GM12878 (cell line): ENCODE results near the gene DLEC1. TPM values are rescaled to one million over a fixed set of nuclear protein-coding genes. Genes with fewer than 3 reads are reported as not detected.

Source experiments
- ATAC-seq: fragments of 200-7000 bp; cut with Tn5 transposase; 3 replicates; pipeline ENCODE4 v1.9.1; 2020; ENCODE audit warnings: mild to moderate bottlenecking, moderate library complexity
- BruUV-seq: library from RNA; stranded (reverse); fragments of 400-500 nt; replicated peaks from 2 replicates; lab custom pipeline; 2021; lab: Mats Ljungman, UMichigan
- CTCF ChIA-PET: fragments of 300-600 bp; sonication (Branson Sonifier 250); formaldehyde crosslinking; extraction: SDS; loops from one replicate; lab custom pipeline; 2021; ENCODE audit warnings: inconsistent platforms; lab: Yijun Ruan, JAX
- POLR2A ChIA-PET: fragments of 350-600 bp; formaldehyde crosslinking; extraction: SDS; loops from one replicate; lab custom pipeline; 2021; ENCODE audit warnings: inconsistent platforms; lab: Charles Lee
- RAD21 ChIA-PET: fragments of 300-600 bp; sonication (Branson Sonifier 250); formaldehyde crosslinking; loops from one replicate; lab custom pipeline; 2023; ENCODE audit warnings: antibody characterized with exemption; ENCODE audit not compliant: unreplicated experiment; lab: Charles Lee
- SMC1A ChIA-PET: fragments of 300-600 bp; sonication (Branson Sonifier 250); formaldehyde crosslinking; loops from one replicate; lab custom pipeline; 2023; ENCODE audit not compliant: unreplicated experiment, uncharacterized antibody; lab: Charles Lee
- DNase-seq: peaks from one replicate; pipeline ENCODE4 v3.0.0-alpha.2; 2011; ENCODE audit warnings: low read depth, low spot score
- FAIRE-seq: peaks from 3 replicates; lab custom pipeline; 2011; peaks lifted over from hg19 to GRCh38; lab: Jason Lieb, UNC
- H2AFZ ChIP-seq: 2 replicates; pipeline ENCODE4 v1.6.0; 2011; ENCODE audit warnings: low read depth, low read length, control low read depth; ENCODE audit not compliant: control insufficient read depth
- H3K27ac ChIP-seq: 2 replicates; pipeline ENCODE4 v1.5.1; 2011; ENCODE audit warnings: control low read depth; ENCODE audit not compliant: control insufficient read depth, insufficient read depth
- H3K27me3 ChIP-seq, 2 experiments: replicated peaks in 1 of 2; 2 replicates each; pipeline versions ENCODE4 v1.6.0 to v1.6.1; 2011; ENCODE audit warnings: low read length in 1 of 2; ENCODE audit not compliant: control insufficient read depth in 2 of 2, insufficient read depth in 2 of 2
- H3K36me3 ChIP-seq, 2 experiments: 2 replicates each; pipeline ENCODE4 v1.5.1; 2011; ENCODE audit warnings: low read length in 1 of 2; ENCODE audit not compliant: control insufficient read depth in 2 of 2, insufficient read depth in 2 of 2
- H3K4me1 ChIP-seq: 2 replicates; pipeline ENCODE4 v1.6.1; 2011; ENCODE audit warnings: mild to moderate bottlenecking, low read length, moderate library complexity, mixed read lengths; ENCODE audit not compliant: control insufficient read depth, insufficient read depth
- H3K4me2 ChIP-seq: 2 replicates; pipeline ENCODE4 v1.6.0; 2011; ENCODE audit warnings: control low read depth; ENCODE audit not compliant: control insufficient read depth, insufficient read depth
- H3K4me3 ChIP-seq: fragments of 200-600 bp; sonication (generic); 2 replicates; pipeline ENCODE4 v1.5.1; 2016
- H3K79me2 ChIP-seq: 2 replicates; pipeline ENCODE4 v1.6.0; 2011; ENCODE audit warnings: low read length; ENCODE audit not compliant: control insufficient read depth, insufficient read depth
- H3K9ac ChIP-seq: 2 replicates; pipeline ENCODE4 v1.8.0; 2011; ENCODE audit warnings: low read length, control low read depth, mixed read lengths; ENCODE audit not compliant: control insufficient read depth, insufficient read depth
- H3K9me3 ChIP-seq: replicated peaks from 3 replicates; pipeline ENCODE4 v1.5.1; 2011; ENCODE audit warnings: mild to moderate bottlenecking, low read length; ENCODE audit not compliant: control insufficient read depth, insufficient read depth
- H4K20me1 ChIP-seq: 2 replicates; pipeline ENCODE4 v1.6.0; 2011; ENCODE audit not compliant: control insufficient read depth, insufficient read depth
- ASH2L ChIP-seq: fragments of 300-600, 200-600 bp; sonication (generic); IDR thresholded peaks from 2 replicates; pipeline ENCODE4 v1.6.1; 2017; ENCODE audit warnings: low read depth, mild to moderate bottlenecking, borderline replicate concordance
- BHLHE40 ChIP-seq, 2 experiments: fragments of 450-650 bp in 1 of 2; IDR thresholded peaks; 2 replicates each; pipeline ENCODE4 v1.6.1; 2011 to 2017; ENCODE audit warnings: low read depth in 2 of 2, borderline replicate concordance in 1 of 2, improper control_type of control experiment in 1 of 2, low read length in 1 of 2, mild to moderate bottlenecking in 1 of 2
- CBX5 ChIP-seq: sonication (generic); IDR thresholded peaks from 2 replicates; pipeline ENCODE4 v1.6.1; 2016; ENCODE audit warnings: low read depth, moderate library complexity, mild to moderate bottlenecking, inconsistent platforms
- EGR1 ChIP-seq, 2 experiments: IDR thresholded peaks; 1 replicate in 1 of 2; 2 replicates in 1 of 2; pipeline ENCODE4 v1.6.1; 2011 to 2012; ENCODE audit warnings: low read depth in 2 of 2, low read length in 2 of 2, borderline replicate concordance in 1 of 2, mild to moderate bottlenecking in 1 of 2, moderate library complexity in 1 of 2
- IKZF1 ChIP-seq: fragments of 450-650 bp; conservative IDR thresholded peaks from 2 replicates; pipeline ENCODE4 v1.6.1; 2017; ENCODE audit warnings: antibody characterized with exemption, mild to moderate bottlenecking
- MTA2 ChIP-seq: fragments of 450-650 bp; IDR thresholded peaks from 2 replicates; pipeline ENCODE4 v1.6.1; 2016; ENCODE audit warnings: low read depth, mild to moderate bottlenecking, moderate library complexity
- NFYB ChIP-seq: IDR thresholded peaks from 2 replicates; pipeline ENCODE4 v1.6.1; 2011; ENCODE audit warnings: low read depth, mild to moderate bottlenecking, low read length, improper control_type of control experiment, moderate library complexity; ENCODE audit not compliant: insufficient read depth
- POLR2AphosphoS5 ChIP-seq: IDR thresholded peaks from 2 replicates; pipeline ENCODE4 v1.6.1; 2011; ENCODE audit warnings: mild to moderate bottlenecking, low read length, inconsistent platforms
- SREBF2 ChIP-seq: IDR thresholded peaks from 2 replicates; pipeline ENCODE4 v1.6.1; 2012; ENCODE audit warnings: mild to moderate bottlenecking, low read length
- ZNF384 ChIP-seq: IDR thresholded peaks from 2 replicates; pipeline ENCODE4 v1.6.1; 2012; ENCODE audit warnings: low read depth, mild to moderate bottlenecking, low read length, improper control_type of control experiment, borderline replicate concordance
- WGBS: methylation state at CpG from one replicate; pipeline ENCODE4 v1.1.6; 2016; ENCODE audit warnings: low lambda C conversion rate; ENCODE audit not compliant: insufficient replicate concordance, insufficient coverage; ENCODE audit errors: missing lambda C conversion rate; 5-methylcytosine and 5-hydroxymethylcytosine counted together
- in situ Hi-C: fragments of 300-500 bp; cut with MboI; formaldehyde crosslinking; loops from 9 replicates; pipeline ENCODE4 v1.14.3; 2018; ENCODE audit warnings: mixed read lengths
- intact Hi-C: fragments of 100-400 bp; cut with micrococcal nuclease; formaldehyde crosslinking; loops from one replicate; pipeline ENCODE4 v1.14.2; 2022; ENCODE audit not compliant: unreplicated experiment
- polyA plus RNA-seq, 11 experiments: library from polyadenylated mRNA; depleted of rRNA in 4 of 11; unstranded in 6 of 11; stranded (reverse) in 5 of 11; fragments of >200 nt; fragmentation: Nextera tagmentation in 4 of 11; fragmentation: Illumina TruSeq in 1 of 11; extraction: Ambion mirVana in 4 of 11; extraction: Trizol in 1 of 11; gene quantifications; 1 replicate in 1 of 11; 2 replicates in 10 of 11; pipeline versions ENCODE4 v1.2.1 to v1.2.3, GENCODE V29; 2011 to 2016; ENCODE audit warnings: inconsistent platforms in 2 of 11, missing spikeins in 2 of 11, low read depth in 1 of 11
- total RNA-seq, 4 experiments: library from RNA; depleted of rRNA in 3 of 4; stranded (reverse); fragments of >200 nt in 3 of 4; fragmentation: Illumina TruSeq in 1 of 4; extraction: Trizol in 1 of 4; gene quantifications; 2 replicates each; pipeline versions ENCODE4 v1.2.1 to v1.2.3, GENCODE V29; 2013 to 2021
- TF ChIP-seq, protein P1 (sequence below): fragments of 450-650 bp; IDR thresholded peaks from 2 replicates; pipeline ENCODE4 v1.6.1; 2017; ENCODE audit warnings: mild to moderate bottlenecking, moderate library complexity
- TF ChIP-seq, protein P2 (sequence below): fragments of 450-650 bp; IDR thresholded peaks from 2 replicates; pipeline ENCODE4 v1.6.1; 2017; ENCODE audit warnings: mild to moderate bottlenecking, low read depth, inconsistent platforms; ENCODE audit not compliant: poor library complexity, severe bottlenecking
- TF ChIP-seq, protein P3 (sequence below): fragments of 450-650 bp; IDR thresholded peaks from 2 replicates; pipeline ENCODE4 v1.6.1; 2016; ENCODE audit warnings: mild to moderate bottlenecking, moderate library complexity, borderline replicate concordance

Gene DLEC1
- total and polyA plus RNA-seq, 10 of the 15 experiments (the other 5 are each of a cell fraction or from before 2014, with no cell fraction given) = 0.03 to 0.29 (median 0.07) TPM; not detected in 3

DNA sequence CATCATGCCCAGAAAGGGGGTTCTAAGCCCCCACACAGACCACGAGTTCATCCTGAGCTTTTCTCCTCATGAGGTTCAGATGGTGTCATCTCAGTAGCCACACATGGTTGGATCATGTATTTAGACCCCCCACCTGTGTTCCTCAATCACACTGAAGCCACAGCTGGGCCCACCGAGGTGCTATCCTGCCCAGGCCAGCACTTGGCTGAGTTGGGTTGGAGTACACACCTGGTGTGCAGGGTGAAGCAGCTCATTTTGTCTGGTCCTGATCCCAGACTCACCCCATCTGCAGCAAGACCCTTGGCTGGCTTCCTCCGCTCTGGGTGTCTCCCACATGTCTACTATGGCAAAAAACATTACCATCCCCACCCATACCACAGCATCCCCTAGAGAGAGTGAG lies 56.0 kb downstream of the DLEC1 start:
- H4K20me1 ChIP-seq = no peaks in the 10 kb centered on the region
- ChIA-PET RAD21 (interaction anchor here (0.5 kb wide), 1 partner anchor 237 kb away, joined by 4 read pairs; no protein-coding TSS in a partner anchor), CTCF (no interaction called here), SMC1A (no interaction called here), POLR2A (no interaction called here)
- FAIRE-seq = no peak
- H2AFZ ChIP-seq = no peak overlapping the region
- in situ Hi-C loops = no loop called here
- no peak overlapping the region for H3K27ac ChIP-seq
- no peak overlapping the region for H3K4me2 ChIP-seq
- intact Hi-C loops = no loop called here
- peaks cover 6% of the 10 kb centered on the region; the same call in 1 of the 2 replicates for H3K4me1 ChIP-seq
- H3K36me3 ChIP-seq = no peaks in the 10 kb centered on the region
- DNase-seq = no peak
- no peak overlapping the region for H3K9ac ChIP-seq
- 11% methylated on average over 3 of the region's 3 CpGs for WGBS
- no peaks in the 10 kb centered on the region for H3K9me3 ChIP-seq
- H3K79me2 ChIP-seq = no peaks in the 10 kb centered on the region
- H3K4me3 ChIP-seq = no peak overlapping the region
- peaks cover 0 to 4% of the 10 kb centered on the region in 2 experiments; a peak in 3 of 4 replicates for H3K27me3 ChIP-seq
- no TSS peak for BruUV-seq
- no peak for ATAC-seq
- TF ChIP-seq MTA2 (no peak), IKZF1 (no peak), BHLHE40 (IDR thresholded peaks at IDR 0.05; ENCODE audit: borderline replicate concordance in 1 of 2, low read depth in 2 of 2, low read length in 1 of 2) (no peak), EGR1 (IDR thresholded peaks at IDR 0.05; ENCODE audit: borderline replicate concordance in 1 of 2, low read depth in 2 of 2, low read length in 2 of 2) (no peak), CBX5 (no peak), ZNF384 (no peak), NFYB (no peak), POLR2AphosphoS5 (no peak), ASH2L (no peak), SREBF2 (no peak)
- TF ChIP-seq, protein P1, sequence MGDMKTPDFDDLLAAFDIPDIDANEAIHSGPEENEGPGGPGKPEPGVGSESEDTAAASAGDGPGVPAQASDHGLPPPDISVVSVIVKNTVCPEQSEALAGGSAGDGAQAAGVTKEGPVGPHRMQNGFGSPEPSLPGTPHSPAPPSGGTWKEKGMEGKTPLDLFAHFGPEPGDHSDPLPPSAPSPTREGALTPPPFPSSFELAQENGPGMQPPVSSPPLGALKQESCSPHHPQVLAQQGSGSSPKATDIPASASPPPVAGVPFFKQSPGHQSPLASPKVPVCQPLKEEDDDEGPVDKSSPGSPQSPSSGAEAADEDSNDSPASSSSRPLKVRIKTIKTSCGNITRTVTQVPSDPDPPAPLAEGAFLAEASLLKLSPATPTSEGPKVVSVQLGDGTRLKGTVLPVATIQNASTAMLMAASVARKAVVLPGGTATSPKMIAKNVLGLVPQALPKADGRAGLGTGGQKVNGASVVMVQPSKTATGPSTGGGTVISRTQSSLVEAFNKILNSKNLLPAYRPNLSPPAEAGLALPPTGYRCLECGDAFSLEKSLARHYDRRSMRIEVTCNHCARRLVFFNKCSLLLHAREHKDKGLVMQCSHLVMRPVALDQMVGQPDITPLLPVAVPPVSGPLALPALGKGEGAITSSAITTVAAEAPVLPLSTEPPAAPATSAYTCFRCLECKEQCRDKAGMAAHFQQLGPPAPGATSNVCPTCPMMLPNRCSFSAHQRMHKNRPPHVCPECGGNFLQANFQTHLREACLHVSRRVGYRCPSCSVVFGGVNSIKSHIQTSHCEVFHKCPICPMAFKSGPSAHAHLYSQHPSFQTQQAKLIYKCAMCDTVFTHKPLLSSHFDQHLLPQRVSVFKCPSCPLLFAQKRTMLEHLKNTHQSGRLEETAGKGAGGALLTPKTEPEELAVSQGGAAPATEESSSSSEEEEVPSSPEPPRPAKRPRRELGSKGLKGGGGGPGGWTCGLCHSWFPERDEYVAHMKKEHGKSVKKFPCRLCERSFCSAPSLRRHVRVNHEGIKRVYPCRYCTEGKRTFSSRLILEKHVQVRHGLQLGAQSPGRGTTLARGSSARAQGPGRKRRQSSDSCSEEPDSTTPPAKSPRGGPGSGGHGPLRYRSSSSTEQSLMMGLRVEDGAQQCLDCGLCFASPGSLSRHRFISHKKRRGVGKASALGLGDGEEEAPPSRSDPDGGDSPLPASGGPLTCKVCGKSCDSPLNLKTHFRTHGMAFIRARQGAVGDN = no peak
- TF ChIP-seq, protein P2, sequence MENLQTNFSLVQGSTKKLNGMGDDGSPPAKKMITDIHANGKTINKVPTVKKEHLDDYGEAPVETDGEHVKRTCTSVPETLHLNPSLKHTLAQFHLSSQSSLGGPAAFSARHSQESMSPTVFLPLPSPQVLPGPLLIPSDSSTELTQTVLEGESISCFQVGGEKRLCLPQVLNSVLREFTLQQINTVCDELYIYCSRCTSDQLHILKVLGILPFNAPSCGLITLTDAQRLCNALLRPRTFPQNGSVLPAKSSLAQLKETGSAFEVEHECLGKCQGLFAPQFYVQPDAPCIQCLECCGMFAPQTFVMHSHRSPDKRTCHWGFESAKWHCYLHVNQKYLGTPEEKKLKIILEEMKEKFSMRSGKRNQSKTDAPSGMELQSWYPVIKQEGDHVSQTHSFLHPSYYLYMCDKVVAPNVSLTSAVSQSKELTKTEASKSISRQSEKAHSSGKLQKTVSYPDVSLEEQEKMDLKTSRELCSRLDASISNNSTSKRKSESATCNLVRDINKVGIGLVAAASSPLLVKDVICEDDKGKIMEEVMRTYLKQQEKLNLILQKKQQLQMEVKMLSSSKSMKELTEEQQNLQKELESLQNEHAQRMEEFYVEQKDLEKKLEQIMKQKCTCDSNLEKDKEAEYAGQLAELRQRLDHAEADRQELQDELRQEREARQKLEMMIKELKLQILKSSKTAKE = no peak
- TF ChIP-seq, protein P3, sequence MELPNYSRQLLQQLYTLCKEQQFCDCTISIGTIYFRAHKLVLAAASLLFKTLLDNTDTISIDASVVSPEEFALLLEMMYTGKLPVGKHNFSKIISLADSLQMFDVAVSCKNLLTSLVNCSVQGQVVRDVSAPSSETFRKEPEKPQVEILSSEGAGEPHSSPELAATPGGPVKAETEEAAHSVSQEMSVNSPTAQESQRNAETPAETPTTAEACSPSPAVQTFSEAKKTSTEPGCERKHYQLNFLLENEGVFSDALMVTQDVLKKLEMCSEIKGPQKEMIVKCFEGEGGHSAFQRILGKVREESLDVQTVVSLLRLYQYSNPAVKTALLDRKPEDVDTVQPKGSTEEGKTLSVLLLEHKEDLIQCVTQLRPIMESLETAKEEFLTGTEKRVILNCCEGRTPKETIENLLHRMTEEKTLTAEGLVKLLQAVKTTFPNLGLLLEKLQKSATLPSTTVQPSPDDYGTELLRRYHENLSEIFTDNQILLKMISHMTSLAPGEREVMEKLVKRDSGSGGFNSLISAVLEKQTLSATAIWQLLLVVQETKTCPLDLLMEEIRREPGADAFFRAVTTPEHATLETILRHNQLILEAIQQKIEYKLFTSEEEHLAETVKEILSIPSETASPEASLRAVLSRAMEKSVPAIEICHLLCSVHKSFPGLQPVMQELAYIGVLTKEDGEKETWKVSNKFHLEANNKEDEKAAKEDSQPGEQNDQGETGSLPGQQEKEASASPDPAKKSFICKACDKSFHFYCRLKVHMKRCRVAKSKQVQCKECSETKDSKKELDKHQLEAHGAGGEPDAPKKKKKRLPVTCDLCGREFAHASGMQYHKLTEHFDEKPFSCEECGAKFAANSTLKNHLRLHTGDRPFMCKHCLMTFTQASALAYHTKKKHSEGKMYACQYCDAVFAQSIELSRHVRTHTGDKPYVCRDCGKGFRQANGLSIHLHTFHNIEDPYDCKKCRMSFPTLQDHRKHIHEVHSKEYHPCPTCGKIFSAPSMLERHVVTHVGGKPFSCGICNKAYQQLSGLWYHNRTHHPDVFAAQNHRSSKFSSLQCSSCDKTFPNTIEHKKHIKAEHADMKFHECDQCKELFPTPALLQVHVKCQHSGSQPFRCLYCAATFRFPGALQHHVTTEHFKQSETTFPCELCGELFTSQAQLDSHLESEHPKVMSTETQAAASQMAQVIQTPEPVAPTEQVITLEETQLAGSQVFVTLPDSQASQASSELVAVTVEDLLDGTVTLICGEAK = no peak
